HepG2 (cell line): Measurements from ENCODE around the gene PARP2. TPM values are rescaled to one million over a fixed set of nuclear protein-coding genes. Genes with fewer than 3 reads are reported as not detected.

Experiments used
- DDIT3 ChIP-seq: sonication (generic); formaldehyde crosslinking; IDR thresholded peaks from 2 replicates; pipeline ENCODE4 v1.4.0; 2020; ENCODE audit warnings: mild to moderate bottlenecking, missing genetic modification reagents
- EP300 ChIP-seq, 3 experiments: sonication (generic) in 1 of 3; formaldehyde crosslinking in 1 of 3; IDR thresholded peaks; 2 replicates each; pipeline versions ENCODE4 v1.5.1 to v1.6.1; 2011 to 2020; ENCODE audit warnings: low read depth in 2 of 3, low read length in 2 of 3, borderline replicate concordance in 1 of 3, improper control_type of control experiment in 1 of 3, mild to moderate bottlenecking in 1 of 3, missing genetic modification reagents in 1 of 3, moderate library complexity in 1 of 3
- HIVEP1 ChIP-seq: sonication (generic); formaldehyde crosslinking; IDR thresholded peaks from 2 replicates; pipeline ENCODE4 v1.4.0; 2020; ENCODE audit warnings: mild to moderate bottlenecking, missing genetic modification reagents
- KIAA2018 ChIP-seq: sonication (generic); formaldehyde crosslinking; IDR thresholded peaks from 2 replicates; pipeline ENCODE4 v1.5.0; 2020; ENCODE audit warnings: mild to moderate bottlenecking, missing genetic modification reagents, borderline replicate concordance
- MNT ChIP-seq: fragments of 450-650 bp; IDR thresholded peaks from 2 replicates; pipeline ENCODE4 v1.6.1; 2016
- PHF20 ChIP-seq: sonication (generic); formaldehyde crosslinking; IDR thresholded peaks from 2 replicates; pipeline ENCODE4 v1.5.0; 2020; ENCODE audit warnings: mild to moderate bottlenecking, missing genetic modification reagents
- REXO4 ChIP-seq: sonication (generic); formaldehyde crosslinking; IDR thresholded peaks from 2 replicates; pipeline ENCODE4 v1.8.0; 2022; ENCODE audit warnings: missing genetic modification reagents, mild to moderate bottlenecking, borderline replicate concordance
- TERF1 ChIP-seq: sonication (generic); formaldehyde crosslinking; IDR thresholded peaks from 2 replicates; pipeline ENCODE4 v1.8.0; 2022; ENCODE audit warnings: mild to moderate bottlenecking, missing genetic modification reagents, moderate library complexity
- TSC22D2 ChIP-seq: sonication (generic); formaldehyde crosslinking; IDR thresholded peaks from 2 replicates; pipeline ENCODE4 v1.5.1; 2020; ENCODE audit warnings: missing genetic modification reagents, mild to moderate bottlenecking, borderline replicate concordance
- ZBTB34 ChIP-seq: sonication (generic); formaldehyde crosslinking; IDR thresholded peaks from 2 replicates; pipeline ENCODE4 v1.8.0; 2022; ENCODE audit warnings: mild to moderate bottlenecking, missing genetic modification reagents
- ZNF180 ChIP-seq: sonication (generic); formaldehyde crosslinking; IDR thresholded peaks from 2 replicates; pipeline ENCODE4 v1.4.0; 2020; ENCODE audit warnings: low read depth, missing genetic modification reagents, borderline replicate concordance
- ZNF44 ChIP-seq: sonication (generic); formaldehyde crosslinking; IDR thresholded peaks from 2 replicates; pipeline ENCODE4 v1.5.1; 2020; ENCODE audit warnings: mild to moderate bottlenecking, missing genetic modification reagents
- ZSCAN25 ChIP-seq: sonication (generic); formaldehyde crosslinking; IDR thresholded peaks from 2 replicates; pipeline ENCODE4 v1.8.0; 2022; ENCODE audit warnings: mild to moderate bottlenecking, missing genetic modification reagents
- polyA plus RNA-seq, 8 experiments: library from polyadenylated mRNA; depleted of rRNA in 3 of 8; stranded (reverse) in 7 of 8; unstranded in 1 of 8; fragments of >200 nt; fragmentation: Illumina TruSeq in 4 of 8; extraction: Trizol in 4 of 8; gene quantifications; 2 replicates each; pipeline versions ENCODE4 v1.2.1 to v1.2.3, GENCODE V29; 2011 to 2016; ENCODE audit warnings: low read depth in 4 of 8, missing spikeins in 1 of 8, mixed read lengths in 1 of 8; ENCODE audit not compliant: insufficient read depth in 1 of 8
- total RNA-seq, 5 experiments: library from RNA; depleted of rRNA; stranded (reverse); fragments of >200 nt; fragmentation: Illumina TruSeq; extraction: Trizol; gene quantifications; 2 replicates each; pipeline ENCODE4 v1.2.3, GENCODE V29; 2016; ENCODE audit warnings: low read depth in 1 of 5

PARP2 gene
- total and polyA plus RNA-seq, 2 of the 13 experiments (the other 11 are each of a cell fraction or from before 2014, with no cell fraction given), result 37.3 to 38.4 TPM

- no peak for TF ChIP-seq TSC22D2
- peak in 1 of 2 experiments; percentile 34; a peak in 1 of 4 replicates for TF ChIP-seq EP300 (IDR thresholded peaks at IDR 0.05; ENCODE audit: low read depth in 2 of 2, low read length in 2 of 2)
- TF ChIP-seq EP300 (CRISPR knock-in tag; IDR thresholded peaks at IDR 0.05; ENCODE audit: borderline replicate concordance), result no peak
- 0 out of 2 replicates have a peak, but pooled peaks have one; percentile 17 for TF ChIP-seq ZBTB34 (CRISPR knock-in tag)
- no peak for TF ChIP-seq TERF1 (CRISPR knock-in tag)
- no peak for TF ChIP-seq ZSCAN25 (CRISPR knock-in tag)
- no peak for TF ChIP-seq REXO4
- peak; percentile 82 for TF ChIP-seq PHF20 (CRISPR knock-in tag)
- no peak for TF ChIP-seq DDIT3 (CRISPR knock-in tag)
- no peak for TF ChIP-seq HIVEP1 (CRISPR knock-in tag)
- TF ChIP-seq KIAA2018 (CRISPR knock-in tag), result no peak
- no peak for TF ChIP-seq ZNF44 (CRISPR knock-in tag)
- TF ChIP-seq MNT, result 0 out of 2 replicates have a peak, but pooled peaks have one; percentile 24
- TF ChIP-seq ZNF180 (CRISPR knock-in tag), result no peak
Observed at GRCh38 chr14:20305265-20306078, 38.0 kb upstream of the PARP2 start, which contains the start of gene TTC5 (continued).
